Measurements from ENCODE around the gene IGFLR1. TPM values are rescaled to one million over a fixed set of nuclear protein-coding genes. Genes with fewer than 3 reads are reported as not detected.
A peak's percentile ranks its signal among the peaks of the same experiment; 100 is the strongest.

IGFLR1 gene
- total and polyA plus RNA-seq, 8 donors, result 1.3 to 17.3 (median 7.3) TPM

- TF ChIP-seq, protein P1, sequence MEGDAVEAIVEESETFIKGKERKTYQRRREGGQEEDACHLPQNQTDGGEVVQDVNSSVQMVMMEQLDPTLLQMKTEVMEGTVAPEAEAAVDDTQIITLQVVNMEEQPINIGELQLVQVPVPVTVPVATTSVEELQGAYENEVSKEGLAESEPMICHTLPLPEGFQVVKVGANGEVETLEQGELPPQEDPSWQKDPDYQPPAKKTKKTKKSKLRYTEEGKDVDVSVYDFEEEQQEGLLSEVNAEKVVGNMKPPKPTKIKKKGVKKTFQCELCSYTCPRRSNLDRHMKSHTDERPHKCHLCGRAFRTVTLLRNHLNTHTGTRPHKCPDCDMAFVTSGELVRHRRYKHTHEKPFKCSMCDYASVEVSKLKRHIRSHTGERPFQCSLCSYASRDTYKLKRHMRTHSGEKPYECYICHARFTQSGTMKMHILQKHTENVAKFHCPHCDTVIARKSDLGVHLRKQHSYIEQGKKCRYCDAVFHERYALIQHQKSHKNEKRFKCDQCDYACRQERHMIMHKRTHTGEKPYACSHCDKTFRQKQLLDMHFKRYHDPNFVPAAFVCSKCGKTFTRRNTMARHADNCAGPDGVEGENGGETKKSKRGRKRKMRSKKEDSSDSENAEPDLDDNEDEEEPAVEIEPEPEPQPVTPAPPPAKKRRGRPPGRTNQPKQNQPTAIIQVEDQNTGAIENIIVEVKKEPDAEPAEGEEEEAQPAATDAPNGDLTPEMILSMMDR (IDR thresholded peaks at IDR 0.05), result no peak
Observed at GRCh38 chr19:35752746-35753350, 10.6 kb upstream of the IGFLR1 start.

DNA sequence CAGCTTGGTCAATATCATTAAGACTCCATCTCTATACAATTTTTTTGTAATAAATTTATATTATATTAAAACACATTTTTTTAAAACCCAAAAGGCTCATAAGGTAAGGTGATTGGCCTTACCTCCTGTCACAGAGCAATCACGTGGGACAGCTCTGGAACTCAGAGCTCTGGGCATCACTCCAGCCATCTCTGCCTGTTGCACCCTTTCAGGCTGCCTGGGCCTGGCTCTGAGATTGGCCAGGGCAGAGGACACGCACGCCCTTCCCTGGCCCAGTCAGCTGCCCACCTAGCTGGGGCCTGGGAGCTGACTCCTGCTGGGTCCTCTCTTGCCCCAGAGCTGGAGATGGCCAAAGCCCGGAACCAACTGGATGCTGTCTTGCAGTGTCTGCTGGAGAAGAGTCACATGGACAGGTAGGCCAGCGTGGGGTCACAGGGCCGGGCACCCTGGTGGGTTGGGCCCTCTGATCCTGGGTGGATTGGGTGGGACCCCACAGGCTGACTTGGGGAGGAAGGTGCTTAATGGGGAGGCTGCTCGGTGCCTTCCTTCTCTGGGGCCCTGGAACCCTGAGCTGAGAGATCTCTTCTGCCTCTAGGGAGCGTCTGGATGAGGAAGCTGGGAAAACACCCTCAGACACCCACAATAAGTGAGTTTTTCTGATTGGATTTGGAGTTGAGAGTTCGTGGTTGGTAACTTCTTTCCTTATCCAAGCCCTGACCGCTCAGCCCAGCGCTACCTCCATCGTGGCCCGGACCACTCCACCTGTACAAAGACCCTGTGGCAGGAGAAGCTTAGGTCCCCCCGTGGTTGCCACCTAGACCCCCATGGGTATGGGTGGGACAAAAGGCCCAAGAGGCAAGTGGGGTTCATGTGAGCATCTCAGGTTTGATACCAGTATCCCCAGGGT is 9.8 kb upstream of the IGFLR1 start:
- intact Hi-C loops (cut with DNase I), result no loop called here
- peaks cover 0 to 4% (median 0%) of the 10 kb centered on the region in 3 donors for H3K36me3 ChIP-seq
- ATAC-seq (no peak), DNase-seq (peak in 1 of 6 donors; percentile 52), FAIRE-seq (no peak)
- TF ChIP-seq, protein P1 (IDR thresholded peaks at IDR 0.05), result no peak
- H3K27me3 ChIP-seq, result no peaks in the 10 kb centered on the region
- peaks cover 0 to 17% (median 7%) of the 10 kb centered on the region in 3 donors for H3K4me1 ChIP-seq
- no peaks in the 10 kb centered on the region for H3K9me3 ChIP-seq
- WGBS, 2 donors, result 85 to 89% methylated on average over 14 of the region's 14 CpGs
- H3K4me3 ChIP-seq, result no peak overlapping the region
- H3K27ac ChIP-seq, result no peak overlapping the region

More at GRCh38 chr19:35752746-35753350, 10.6 kb upstream of the IGFLR1 start:
- H3K4me1 ChIP-seq, result peaks cover 0 to 20% (median 10%) of the 10 kb centered on the region in 3 donors
- H3K27me3 ChIP-seq, result no peaks in the 10 kb centered on the region
- DNase-seq (peak in 3 of 6 donors; percentile 17 to 56 (median 43)), ATAC-seq (no peak), FAIRE-seq (no peak)
- WGBS, 2 donors, result 93 to 95% methylated on average over 20 of the region's 20 CpGs
- intact Hi-C loops (cut with DNase I), result no loop called here
- no peaks in the 10 kb centered on the region for H3K9me3 ChIP-seq
- no peak overlapping the region for H3K4me3 ChIP-seq
- no peak overlapping the region for H3K27ac ChIP-seq
- H3K36me3 ChIP-seq, result peaks cover 0 to 4% (median 0%) of the 10 kb centered on the region in 3 donors

DNA sequence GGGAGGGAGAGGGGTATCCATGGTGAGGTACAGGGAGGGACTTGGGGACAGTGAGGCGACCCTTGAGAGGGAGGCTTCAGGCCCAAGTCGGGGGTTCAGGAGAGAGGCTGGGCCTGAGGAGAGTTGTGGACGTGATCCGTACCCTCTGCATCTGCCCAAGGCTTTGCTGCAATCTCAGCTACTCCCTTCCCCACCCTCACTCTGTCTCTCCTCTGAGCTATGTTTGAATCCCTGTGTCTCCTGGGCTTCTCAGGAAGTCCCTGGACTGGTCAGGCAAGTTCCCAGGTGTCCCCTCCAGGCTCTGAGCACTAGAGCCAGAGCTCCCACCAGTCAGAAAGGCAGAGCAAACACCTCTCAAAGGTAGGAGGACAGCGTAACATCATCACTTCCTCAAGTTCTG is 7.9 kb upstream of the IGFLR1 start:
- Histone ChIP-seq H3K9me3 (no peaks in the 10 kb centered on the region), H3K36me3 (peaks cover 0 to 4% (median 0%) of the 10 kb centered on the region in 3 donors), H3K27ac (no peak overlapping the region), H3K4me1 (peaks cover 0 to 18% (median 4%) of the 10 kb centered on the region in 3 donors), H3K4me3 (no peak overlapping the region), H3K27me3 (no peaks in the 10 kb centered on the region)
- FAIRE-seq, result no peak
- intact Hi-C loops (cut with DNase I), result no loop called here
- ATAC-seq, result no peak
- DNase-seq, result no peak
- 86 to 97% methylated on average over 5 of the region's 5 CpGs for WGBS, 2 donors
- TF ChIP-seq, protein P1 (IDR thresholded peaks at IDR 0.05), result no peak

- Histone ChIP-seq H3K4me1 (peaks cover 6 to 25% (median 7%) of the 10 kb centered on the region in 3 donors), H3K9me3 (no peaks in the 10 kb centered on the region), H3K36me3 (peaks cover 0 to 4% (median 0%) of the 10 kb centered on the region in 3 donors), H3K4me3 (peak within 1 kb of the TSS; percentile 51 to 87 (median 74)), H3K27me3 (no peaks in the 10 kb centered on the region), H3K27ac (peak within 1 kb of the TSS in 1 of 4 donors; percentile 31)
- intact Hi-C loops (cut with DNase I), result no loop called here
- peak; percentile 93 for FAIRE-seq
- TF ChIP-seq, protein P1 (IDR thresholded peaks at IDR 0.05), result peak in 2 of 4 donors; percentile 33 to 35
- 0 to 1% methylated on average over 45 of the region's 45 CpGs for WGBS, 2 donors
- peak; percentile 76 to 87 (median 84) for ATAC-seq
- DNase-seq, result peak; percentile 97 to 99 (median 99)
Observed at GRCh38 chr19:35748106-35749020, 6.1 kb upstream of the IGFLR1 start, which contains the start of gene LIN37. LIN37 (plus strand) TSS chr19:35748576; CDS start chr19:35748725, 149 bp downstream.

Measured in pancreas (tissue), 10 donors.